ENCODE data around the gene GPR132. TPM values are rescaled to one million over a fixed set of nuclear protein-coding genes. Genes with fewer than 3 reads are reported as not detected.
"Not testable (repeated sequence)": the region's sequence is repeated elsewhere in the genome, so short reads cannot be mapped to it uniquely, and the experiment has no call there.

The GPR132 gene
- total RNA-seq, 1 donor from 2014 or later: 0.57 TPM

DNA sequence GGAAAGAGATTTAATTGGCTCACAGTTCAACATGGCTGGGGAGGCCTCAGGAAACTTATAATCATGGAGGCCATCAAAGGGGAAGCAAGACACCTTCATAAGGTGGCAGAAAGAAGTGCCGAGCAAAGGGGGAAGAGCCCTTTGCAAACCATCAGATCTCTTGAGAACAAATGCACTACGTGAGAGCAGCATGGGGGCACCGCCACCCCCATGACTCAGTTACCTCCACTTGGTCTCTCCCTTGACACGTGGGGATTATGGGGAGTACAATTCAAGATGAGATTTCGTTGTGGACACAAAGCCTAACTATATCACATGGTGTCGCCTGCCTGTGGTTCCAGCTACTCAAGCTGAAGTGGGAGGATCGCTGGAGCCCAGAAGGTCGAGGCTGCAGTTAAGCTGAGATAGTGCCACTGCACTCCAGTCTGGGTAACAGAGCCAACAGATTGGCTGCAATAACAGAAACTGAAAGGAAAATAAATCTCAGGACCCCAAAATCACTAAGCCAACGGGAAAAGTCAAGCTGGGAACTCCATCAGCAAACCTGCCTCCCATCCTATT lies 34.3 kb downstream of the GPR132 start:
- no peak overlapping the region for H3K4me3 Mint-ChIP-seq (ENCODE audit: low read depth)
- TF ChIP-seq, protein P1, sequence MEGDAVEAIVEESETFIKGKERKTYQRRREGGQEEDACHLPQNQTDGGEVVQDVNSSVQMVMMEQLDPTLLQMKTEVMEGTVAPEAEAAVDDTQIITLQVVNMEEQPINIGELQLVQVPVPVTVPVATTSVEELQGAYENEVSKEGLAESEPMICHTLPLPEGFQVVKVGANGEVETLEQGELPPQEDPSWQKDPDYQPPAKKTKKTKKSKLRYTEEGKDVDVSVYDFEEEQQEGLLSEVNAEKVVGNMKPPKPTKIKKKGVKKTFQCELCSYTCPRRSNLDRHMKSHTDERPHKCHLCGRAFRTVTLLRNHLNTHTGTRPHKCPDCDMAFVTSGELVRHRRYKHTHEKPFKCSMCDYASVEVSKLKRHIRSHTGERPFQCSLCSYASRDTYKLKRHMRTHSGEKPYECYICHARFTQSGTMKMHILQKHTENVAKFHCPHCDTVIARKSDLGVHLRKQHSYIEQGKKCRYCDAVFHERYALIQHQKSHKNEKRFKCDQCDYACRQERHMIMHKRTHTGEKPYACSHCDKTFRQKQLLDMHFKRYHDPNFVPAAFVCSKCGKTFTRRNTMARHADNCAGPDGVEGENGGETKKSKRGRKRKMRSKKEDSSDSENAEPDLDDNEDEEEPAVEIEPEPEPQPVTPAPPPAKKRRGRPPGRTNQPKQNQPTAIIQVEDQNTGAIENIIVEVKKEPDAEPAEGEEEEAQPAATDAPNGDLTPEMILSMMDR (IDR thresholded peaks at IDR 0.05; ENCODE audit: unreplicated experiment): no peak

DNA sequence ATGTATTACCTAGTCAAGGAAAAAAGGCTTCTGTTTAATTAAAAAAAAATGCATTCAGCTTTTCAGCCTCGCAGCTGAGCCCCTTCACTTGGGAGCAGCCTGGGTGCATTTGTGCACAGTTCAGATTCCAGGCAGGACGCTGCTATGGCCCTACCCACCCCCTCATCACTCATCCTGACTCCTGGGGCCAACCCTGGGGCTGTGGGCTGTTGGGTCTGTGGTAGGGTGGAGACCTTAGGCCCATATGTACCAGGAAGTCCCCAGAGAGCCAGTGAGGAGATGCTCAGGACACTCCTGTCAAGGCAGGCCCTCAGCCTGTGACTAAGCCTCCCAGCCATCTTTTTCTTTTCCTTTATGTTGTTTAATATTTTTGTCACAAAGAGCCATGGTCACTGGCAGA lies 35.0 kb downstream of the GPR132 start:
- peaks cover 60% of the 10 kb centered on the region for H3K27me3 Mint-ChIP-seq
- H3K27ac Mint-ChIP-seq: no peak overlapping the region

More for the DNA sequence above, 34.3 kb downstream of the GPR132 start:
- no peaks in the 10 kb centered on the region for H3K9me3 Mint-ChIP-seq (ENCODE audit: low read depth)
- DNase-seq (ENCODE audit: low spot score, unreplicated experiment): no peak
- no peaks in the 10 kb centered on the region for H3K4me1 Mint-ChIP-seq (ENCODE audit: low read depth)
- no peak overlapping the region for H3K27ac Mint-ChIP-seq
- no peaks in the 10 kb centered on the region for H3K36me3 Mint-ChIP-seq (ENCODE audit: insufficient read depth)
- H3K27me3 Mint-ChIP-seq: peaks cover 60% of the 10 kb centered on the region

DNA sequence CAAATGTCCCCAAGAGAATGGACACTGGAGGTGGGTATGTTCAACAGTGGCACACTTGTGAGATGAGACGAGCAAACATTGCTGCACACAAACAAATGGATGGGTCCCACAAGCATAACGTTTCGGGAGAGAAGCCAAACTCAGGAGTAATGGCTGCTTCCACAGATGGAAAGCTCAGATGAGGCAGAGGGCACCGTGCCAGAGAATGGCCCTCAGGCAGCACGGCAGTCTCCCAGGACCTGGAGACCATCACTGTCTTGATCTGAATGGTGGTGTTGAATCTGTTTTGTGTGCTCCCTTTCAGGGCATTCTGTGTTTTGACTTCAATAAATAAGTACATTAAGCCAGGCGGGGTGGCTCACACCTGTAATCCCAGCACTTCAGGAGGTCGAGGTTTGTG lies 35.8 kb downstream of the GPR132 start:
- Mint-ChIP-seq H3K9me3 (ENCODE audit: low read depth) (no peaks in the 10 kb centered on the region), H3K36me3 (ENCODE audit: insufficient read depth) (no peaks in the 10 kb centered on the region), H3K27me3 (peaks cover 52% of the 10 kb centered on the region), H3K4me3 (ENCODE audit: low read depth) (no peak overlapping the region), H3K4me1 (ENCODE audit: low read depth) (no peaks in the 10 kb centered on the region), H3K27ac (no peak overlapping the region)
- TF ChIP-seq, protein P1 (IDR thresholded peaks at IDR 0.05; ENCODE audit: unreplicated experiment): no peak
- DNase-seq (ENCODE audit: low spot score, unreplicated experiment): no peak

More for the DNA sequence above, 35.0 kb downstream of the GPR132 start:
- TF ChIP-seq, protein P1 (IDR thresholded peaks at IDR 0.05; ENCODE audit: unreplicated experiment): no peak
- no peaks in the 10 kb centered on the region for H3K4me1 Mint-ChIP-seq (ENCODE audit: low read depth)
- H3K36me3 Mint-ChIP-seq (ENCODE audit: insufficient read depth): no peaks in the 10 kb centered on the region
- DNase-seq (ENCODE audit: low spot score, unreplicated experiment): no peak
- no peaks in the 10 kb centered on the region for H3K9me3 Mint-ChIP-seq (ENCODE audit: low read depth)
- H3K4me3 Mint-ChIP-seq (ENCODE audit: low read depth): no peak overlapping the region

DNA sequence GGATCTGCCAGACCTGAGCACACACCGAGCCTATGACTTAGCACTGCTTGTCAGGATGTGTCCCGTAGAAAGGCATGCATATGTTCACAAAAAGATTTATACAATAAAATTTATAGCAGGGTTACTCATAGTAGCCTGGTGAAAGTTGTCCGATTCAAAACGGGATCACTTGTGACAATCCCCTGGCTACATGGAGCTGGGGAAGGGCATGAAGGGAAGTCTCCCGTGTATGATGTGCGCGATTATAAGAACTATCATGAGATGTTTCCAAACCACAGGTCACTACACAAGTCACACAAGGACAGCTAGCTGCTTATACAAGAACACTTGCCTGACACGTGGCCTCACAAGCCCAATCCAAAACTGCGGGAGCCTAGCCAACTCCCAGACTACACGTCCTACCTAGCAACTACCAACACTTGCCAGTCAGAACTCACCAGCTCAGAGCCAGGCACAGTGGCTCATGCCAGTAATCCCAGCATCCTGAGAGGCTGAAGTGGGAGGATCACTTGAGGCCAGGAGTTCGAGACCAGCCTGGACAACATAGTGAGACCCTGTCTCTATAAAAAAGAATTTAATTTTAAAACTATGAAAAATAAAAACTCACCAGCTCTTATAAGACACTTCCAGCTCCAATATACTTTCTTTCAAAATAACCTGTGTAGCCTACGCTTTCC lies 36.8 kb downstream of the GPR132 start:
- Mint-ChIP-seq H3K36me3 (ENCODE audit: insufficient read depth) (no peaks in the 10 kb centered on the region), H3K9me3 (ENCODE audit: low read depth) (no peaks in the 10 kb centered on the region), H3K27me3 (peaks cover 42% of the 10 kb centered on the region), H3K4me1 (ENCODE audit: low read depth) (no peaks in the 10 kb centered on the region), H3K4me3 (ENCODE audit: low read depth) (no peak overlapping the region), H3K27ac (no peak overlapping the region)
- no peak for DNase-seq (ENCODE audit: low spot score, unreplicated experiment)
- TF ChIP-seq, protein P1 (IDR thresholded peaks at IDR 0.05; ENCODE audit: unreplicated experiment): no peak

DNA sequence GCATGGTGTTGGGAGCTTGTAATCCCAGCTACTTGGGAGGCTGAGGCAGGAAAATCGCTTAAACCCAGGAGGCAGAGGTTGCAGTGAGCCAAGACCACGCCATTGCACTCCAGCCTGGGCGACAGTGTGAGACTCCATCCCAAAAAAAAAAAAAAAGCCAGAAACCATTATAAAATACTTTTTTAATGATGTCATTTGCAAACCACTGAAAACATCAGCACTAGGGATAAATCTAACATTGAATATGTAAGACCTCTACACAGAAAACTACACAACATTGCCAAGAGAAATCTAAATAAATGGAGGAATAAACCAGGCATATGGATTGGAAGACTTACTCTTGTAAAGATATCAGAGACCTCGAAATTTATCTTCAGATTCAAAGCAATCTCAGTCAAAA lies 37.5 kb downstream of the GPR132 start:
- H3K27me3 Mint-ChIP-seq: peaks cover 35% of the 10 kb centered on the region
- not testable (repeated sequence) for H3K36me3 Mint-ChIP-seq (ENCODE audit: insufficient read depth); H3K4me1 Mint-ChIP-seq (ENCODE audit: low read depth); DNase-seq (ENCODE audit: low spot score, unreplicated experiment); H3K4me3 Mint-ChIP-seq (ENCODE audit: low read depth); H3K9me3 Mint-ChIP-seq (ENCODE audit: low read depth); H3K27ac Mint-ChIP-seq
